ENCODE measurements around the gene ASGR2. TPM values are rescaled to one million over a fixed set of nuclear protein-coding genes. Genes with fewer than 3 reads are reported as not detected.
"Not testable (repeated sequence)": the region's sequence is repeated elsewhere in the genome, so short reads cannot be mapped to it uniquely, and the experiment has no call there.

ASGR2 gene
- total RNA-seq, 1 donor from 2014 or later, result 1.3 TPM

DNA sequence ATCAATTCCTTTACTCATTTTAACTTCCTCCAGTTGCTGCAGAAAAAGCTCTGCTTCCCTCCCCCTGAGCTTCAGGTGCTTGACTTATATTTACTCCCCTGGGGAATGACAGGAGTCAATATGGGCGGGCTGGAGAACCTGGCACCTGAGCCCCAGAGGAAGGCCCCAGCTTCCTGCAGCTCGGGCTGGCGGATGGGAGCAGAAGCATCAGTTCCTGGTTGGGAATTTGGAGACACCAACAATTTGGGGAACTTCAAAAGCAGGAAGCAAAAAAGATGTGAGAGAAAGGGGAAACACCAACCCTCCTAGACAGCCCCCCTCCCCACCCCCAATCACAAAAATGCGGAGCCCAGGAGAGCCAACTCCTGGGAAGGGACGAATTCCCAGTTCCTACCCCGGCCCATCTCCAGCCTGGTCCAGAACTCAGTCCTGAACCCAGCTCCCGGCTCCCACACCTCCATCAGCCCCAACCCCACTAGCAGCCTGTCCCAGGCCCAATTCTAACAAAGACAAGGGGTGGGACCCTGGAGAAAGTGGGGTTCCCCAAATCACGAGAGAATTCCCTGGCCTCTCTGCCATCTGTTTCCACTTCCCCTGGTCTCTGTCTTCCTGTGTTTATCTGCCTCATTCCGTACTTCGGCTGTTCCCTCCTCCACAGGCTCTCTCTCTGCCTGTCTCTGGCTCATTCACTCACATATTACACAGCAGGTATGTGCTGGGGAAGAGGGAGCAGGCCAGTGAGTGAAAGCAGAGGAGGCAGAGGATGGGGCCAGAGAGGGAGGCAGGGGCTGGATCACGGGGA lies 16.2 kb upstream of the ASGR2 start:
- ATAC-seq (peak; percentile 16 to 21), DNase-seq (no peak)
- TF ChIP-seq, protein P1, sequence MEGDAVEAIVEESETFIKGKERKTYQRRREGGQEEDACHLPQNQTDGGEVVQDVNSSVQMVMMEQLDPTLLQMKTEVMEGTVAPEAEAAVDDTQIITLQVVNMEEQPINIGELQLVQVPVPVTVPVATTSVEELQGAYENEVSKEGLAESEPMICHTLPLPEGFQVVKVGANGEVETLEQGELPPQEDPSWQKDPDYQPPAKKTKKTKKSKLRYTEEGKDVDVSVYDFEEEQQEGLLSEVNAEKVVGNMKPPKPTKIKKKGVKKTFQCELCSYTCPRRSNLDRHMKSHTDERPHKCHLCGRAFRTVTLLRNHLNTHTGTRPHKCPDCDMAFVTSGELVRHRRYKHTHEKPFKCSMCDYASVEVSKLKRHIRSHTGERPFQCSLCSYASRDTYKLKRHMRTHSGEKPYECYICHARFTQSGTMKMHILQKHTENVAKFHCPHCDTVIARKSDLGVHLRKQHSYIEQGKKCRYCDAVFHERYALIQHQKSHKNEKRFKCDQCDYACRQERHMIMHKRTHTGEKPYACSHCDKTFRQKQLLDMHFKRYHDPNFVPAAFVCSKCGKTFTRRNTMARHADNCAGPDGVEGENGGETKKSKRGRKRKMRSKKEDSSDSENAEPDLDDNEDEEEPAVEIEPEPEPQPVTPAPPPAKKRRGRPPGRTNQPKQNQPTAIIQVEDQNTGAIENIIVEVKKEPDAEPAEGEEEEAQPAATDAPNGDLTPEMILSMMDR (IDR thresholded peaks at IDR 0.05), result no peak
- no peaks in the 10 kb centered on the region for H3K9me3 ChIP-seq
- H3K27ac ChIP-seq, result peak overlapping the region; percentile 53
- peak overlapping the region; percentile 28 for H3K4me3 ChIP-seq
- intact Hi-C loops (cut with DNase I), result no loop called here
- H3K4me1 ChIP-seq, result peaks cover 17% of the 10 kb centered on the region
- H3K27me3 ChIP-seq (ENCODE audit: low read depth), result peaks cover 6% of the 10 kb centered on the region
- no peaks in the 10 kb centered on the region for H3K36me3 ChIP-seq

DNA sequence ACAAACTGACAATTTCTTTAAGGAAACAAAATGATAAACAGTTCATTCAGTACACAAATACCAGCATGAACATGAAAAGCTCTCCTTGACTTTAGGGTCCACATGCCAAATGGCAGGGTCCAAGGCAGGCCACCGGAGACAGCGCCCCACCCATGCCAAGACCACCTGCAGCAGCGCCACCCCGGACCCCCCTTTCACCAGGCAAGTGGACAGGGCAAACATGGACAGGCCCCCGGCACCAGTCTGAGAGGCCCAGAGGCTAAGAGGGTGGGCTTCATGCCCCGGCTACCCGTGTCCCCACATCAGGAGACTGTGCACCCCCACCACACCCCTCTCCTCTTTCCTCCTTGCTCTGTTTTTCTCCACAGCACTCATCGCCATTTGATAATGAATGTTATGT lies 14.7 kb upstream of the ASGR2 start:
- Histone ChIP-seq H3K9me3 (no peaks in the 10 kb centered on the region), H3K36me3 (no peaks in the 10 kb centered on the region), H3K4me3 (no peak overlapping the region), H3K27ac (no peak overlapping the region), H3K4me1 (peaks cover 15% of the 10 kb centered on the region), H3K27me3 (ENCODE audit: low read depth) (peaks cover 6% of the 10 kb centered on the region)
- intact Hi-C loops (cut with DNase I), result no loop called here
- TF ChIP-seq, protein P1 (IDR thresholded peaks at IDR 0.05), result no peak
- ATAC-seq (no peak), DNase-seq (no peak)

- no peaks in the 10 kb centered on the region for H3K36me3 ChIP-seq
- ATAC-seq, result no peak
- no peaks in the 10 kb centered on the region for H3K9me3 ChIP-seq
- DNase-seq, result no peak
- TF ChIP-seq, protein P1 (IDR thresholded peaks at IDR 0.05), result no peak
- H3K27ac ChIP-seq, result no peak overlapping the region
- peaks cover 6% of the 10 kb centered on the region for H3K27me3 ChIP-seq (ENCODE audit: low read depth)
- no peak overlapping the region for H3K4me3 ChIP-seq
- peaks cover 7% of the 10 kb centered on the region for H3K4me1 ChIP-seq
- intact Hi-C loops (cut with DNase I), result no loop called here
Measured at GRCh38 chr17:7128160-7128559, 13.5 kb upstream of the ASGR2 start.

GRCh38 chr17:7127501-7127900 lies 12.9 kb upstream of the ASGR2 start:
- H3K27me3 ChIP-seq (ENCODE audit: low read depth); H3K9me3 ChIP-seq; ATAC-seq; H3K36me3 ChIP-seq; H3K4me1 ChIP-seq; DNase-seq; H3K4me3 ChIP-seq; intact Hi-C loops (cut with DNase I); H3K27ac ChIP-seq: not testable (repeated sequence)

- not testable (repeated sequence) for H3K4me1 ChIP-seq, H3K9me3 ChIP-seq, ATAC-seq
Measured at GRCh38 chr17:7126386-7126785, 11.8 kb upstream of the ASGR2 start.

DNA sequence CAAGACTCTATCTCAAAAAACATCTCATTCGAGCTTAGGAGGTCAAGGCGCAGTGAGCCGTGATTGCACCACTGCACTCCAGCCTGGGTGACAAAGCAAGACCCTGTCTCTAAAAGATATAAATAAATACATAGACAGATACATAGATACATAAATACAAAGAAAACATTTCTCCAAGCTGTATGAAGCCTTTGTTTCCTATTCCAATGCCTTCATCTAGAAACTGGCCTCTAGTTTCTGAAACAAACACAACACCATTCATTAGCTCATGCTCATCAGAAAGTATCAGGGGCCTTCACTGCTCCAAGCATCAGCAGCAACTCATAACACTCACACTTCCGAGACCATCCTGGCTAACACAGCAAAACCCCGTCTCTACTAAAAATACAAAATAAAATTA lies 10.3 kb upstream of the ASGR2 start:
- no peak for DNase-seq
- H3K9me3 ChIP-seq, result no peaks in the 10 kb centered on the region
- no peaks in the 10 kb centered on the region for H3K36me3 ChIP-seq
- peaks cover 7% of the 10 kb centered on the region for H3K4me1 ChIP-seq
- intact Hi-C loops (cut with DNase I), result no loop called here
- H3K27ac ChIP-seq, result no peak overlapping the region
- no peaks in the 10 kb centered on the region for H3K27me3 ChIP-seq (ENCODE audit: low read depth)
- TF ChIP-seq, protein P1 (IDR thresholded peaks at IDR 0.05), result no peak
- ATAC-seq, result no peak
- H3K4me3 ChIP-seq, result no peak overlapping the region

More at GRCh38 chr17:7126386-7126785, 11.8 kb upstream of the ASGR2 start:
- DNase-seq; H3K27me3 ChIP-seq (ENCODE audit: low read depth); intact Hi-C loops (cut with DNase I); H3K36me3 ChIP-seq; H3K4me3 ChIP-seq; H3K27ac ChIP-seq: not testable (repeated sequence)
